Brain microvascular endothelial cell (primary cell): ENCODE measurements around the gene UBN1.

Experiments
- DNase-seq: peaks from one replicate; pipeline ENCODE4 v3.0.0-alpha.2; 2020
- H3K27ac ChIP-seq: fragments of 250-450 bp; sonication (Bioruptor Pico); 2 replicates; pipeline ENCODE4 v1.5.1; 2020; ENCODE audit warnings: mild to moderate bottlenecking, moderate library complexity
- H3K27me3 ChIP-seq: fragments of 250-450 bp; sonication (Bioruptor Pico); replicated peaks from 2 replicates; pipeline ENCODE4 v1.5.1; 2020; ENCODE audit warnings: mild to moderate bottlenecking
- H3K36me3 ChIP-seq: fragments of 250-450 bp; sonication (Bioruptor Pico); replicated peaks from 2 replicates; pipeline ENCODE4 v1.5.1; 2020; ENCODE audit warnings: mild to moderate bottlenecking
- H3K4me3 ChIP-seq: 2 replicates; pipeline ENCODE4 v1.5.1; 2011; ENCODE audit warnings: low read depth, mild to moderate bottlenecking, control low read depth, low read length, moderate library complexity
- in situ Hi-C: cut with HindIII; loops from 2 replicates; pipeline ENCODE4 v1.10.0; 2017; ENCODE audit warnings: low sequenced_read_pairs, low pct_ligation_motif_present
- TF ChIP-seq, protein P1 (sequence below): IDR thresholded peaks from 2 replicates; pipeline ENCODE4 v1.5.1; 2011; ENCODE audit warnings: low read depth, mild to moderate bottlenecking, moderate library complexity, low read length, control low read depth, inconsistent platforms; ENCODE audit errors: missing control alignments

Gene UBN1

GRCh38 chr16:4897328-4897727 lies 50.0 kb downstream of the UBN1 start:
- TF ChIP-seq, protein P1, sequence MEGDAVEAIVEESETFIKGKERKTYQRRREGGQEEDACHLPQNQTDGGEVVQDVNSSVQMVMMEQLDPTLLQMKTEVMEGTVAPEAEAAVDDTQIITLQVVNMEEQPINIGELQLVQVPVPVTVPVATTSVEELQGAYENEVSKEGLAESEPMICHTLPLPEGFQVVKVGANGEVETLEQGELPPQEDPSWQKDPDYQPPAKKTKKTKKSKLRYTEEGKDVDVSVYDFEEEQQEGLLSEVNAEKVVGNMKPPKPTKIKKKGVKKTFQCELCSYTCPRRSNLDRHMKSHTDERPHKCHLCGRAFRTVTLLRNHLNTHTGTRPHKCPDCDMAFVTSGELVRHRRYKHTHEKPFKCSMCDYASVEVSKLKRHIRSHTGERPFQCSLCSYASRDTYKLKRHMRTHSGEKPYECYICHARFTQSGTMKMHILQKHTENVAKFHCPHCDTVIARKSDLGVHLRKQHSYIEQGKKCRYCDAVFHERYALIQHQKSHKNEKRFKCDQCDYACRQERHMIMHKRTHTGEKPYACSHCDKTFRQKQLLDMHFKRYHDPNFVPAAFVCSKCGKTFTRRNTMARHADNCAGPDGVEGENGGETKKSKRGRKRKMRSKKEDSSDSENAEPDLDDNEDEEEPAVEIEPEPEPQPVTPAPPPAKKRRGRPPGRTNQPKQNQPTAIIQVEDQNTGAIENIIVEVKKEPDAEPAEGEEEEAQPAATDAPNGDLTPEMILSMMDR: no peak
- H3K4me3 ChIP-seq: no peak overlapping the region
- no peaks in the 10 kb centered on the region for H3K36me3 ChIP-seq
- H3K27me3 ChIP-seq: no peaks in the 10 kb centered on the region
- H3K27ac ChIP-seq: no peak overlapping the region
- DNase-seq: no peak
- in situ Hi-C loops: no loop called here

GRCh38 chr16:4898811-4899473 lies 51.7 kb downstream of the UBN1 start:
- H3K27me3 ChIP-seq: peaks cover 1% of the 10 kb centered on the region
- in situ Hi-C loops: no loop called here
- H3K36me3 ChIP-seq: no peaks in the 10 kb centered on the region
- TF ChIP-seq, protein P1: no peak
- H3K27ac ChIP-seq: no peak overlapping the region
- DNase-seq: no peak
- H3K4me3 ChIP-seq: no peak overlapping the region

- peaks cover 4% of the 10 kb centered on the region for H3K27me3 ChIP-seq
- H3K36me3 ChIP-seq: no peaks in the 10 kb centered on the region
Measured at GRCh38 chr16:4899474-4899846, 52.2 kb downstream of the UBN1 start.

GRCh38 chr16:4900036-4900435 lies 52.8 kb downstream of the UBN1 start:
- in situ Hi-C loops: no loop called here

More at GRCh38 chr16:4899474-4899846, 52.2 kb downstream of the UBN1 start:
- DNase-seq: no peak
- TF ChIP-seq, protein P1: no peak
- H3K27ac ChIP-seq: no peak overlapping the region
- H3K4me3 ChIP-seq: no peak overlapping the region
- in situ Hi-C loops: no loop called here

DNA sequence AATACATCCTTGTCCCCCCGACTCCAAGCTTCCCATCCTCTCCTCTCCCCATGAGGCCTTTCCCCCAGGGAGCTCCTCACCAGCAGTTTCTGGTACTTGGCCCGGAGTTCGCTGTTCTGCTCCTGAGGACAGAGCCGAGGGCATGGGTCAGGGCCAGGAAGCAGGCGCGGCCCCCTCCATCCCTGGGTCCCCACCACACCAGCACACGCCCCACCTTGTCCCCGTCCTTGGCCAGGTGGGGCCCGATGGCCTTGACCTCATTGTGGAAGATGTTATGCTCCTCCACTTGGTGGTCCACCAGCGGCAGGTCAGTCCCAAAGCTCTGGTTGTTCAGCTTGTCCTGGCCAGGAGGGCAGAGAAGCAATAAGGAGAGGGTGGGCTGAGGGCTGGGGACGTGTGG lies 53.5 kb downstream of the UBN1 start:
- TF ChIP-seq, protein P1: no peak
- no peak overlapping the region for H3K27ac ChIP-seq
- in situ Hi-C loops: no loop called here
- H3K4me3 ChIP-seq: no peak overlapping the region
- DNase-seq: no peak
- H3K27me3 ChIP-seq: peaks cover 6% of the 10 kb centered on the region
- H3K36me3 ChIP-seq: no peaks in the 10 kb centered on the region

More at GRCh38 chr16:4900036-4900435, 52.8 kb downstream of the UBN1 start:
- no peak for DNase-seq
- TF ChIP-seq, protein P1: no peak
- H3K27ac ChIP-seq: no peak overlapping the region
- H3K4me3 ChIP-seq: no peak overlapping the region
- peaks cover 6% of the 10 kb centered on the region for H3K27me3 ChIP-seq
- no peaks in the 10 kb centered on the region for H3K36me3 ChIP-seq

- no peaks in the 10 kb centered on the region for H3K36me3 ChIP-seq
- in situ Hi-C loops: no loop called here
- peaks cover 6% of the 10 kb centered on the region for H3K27me3 ChIP-seq
- no peak overlapping the region for H3K27ac ChIP-seq
- H3K4me3 ChIP-seq: no peak overlapping the region
- DNase-seq: no peak
- TF ChIP-seq, protein P1: no peak
Measured at GRCh38 chr16:4902038-4902437, 54.8 kb downstream of the UBN1 start.
